Heart right ventricle (tissue), 16 donors: ENCODE measurements around the gene HELZ. TPM values are rescaled to one million over a fixed set of nuclear protein-coding genes. Genes with fewer than 3 reads are reported as not detected.

ENCODE experiments used
- ATAC-seq, 8 donors: fragments of 200-7000 bp; cut with Tn5 transposase; one replicate each; pipeline ENCODE4 v1.9.1; 2020; ENCODE audit warnings: mild to moderate bottlenecking in 8 of 8, moderate library complexity in 8 of 8, moderate number of reproducible peaks in 1 of 8
- DNase-seq, 2 donors: peaks; one replicate each; pipeline ENCODE4 v3.0.0-alpha.2; 2020
- H3K27ac ChIP-seq, 10 donors: fragments of 200-600 bp; sonication (generic) in 2 of 10; one replicate each; pipeline versions ENCODE4 v1.5.0 to v1.8.0; 2020 to 2022; ENCODE audit warnings: mild to moderate bottlenecking in 3 of 10
- H3K27me3 ChIP-seq, 7 donors: fragments of 200-600 bp; one replicate each; pipeline ENCODE4 v1.8.0; 2021 to 2022; ENCODE audit warnings: mild to moderate bottlenecking in 2 of 7
- H3K36me3 ChIP-seq, 9 donors: fragments of 200-600 bp; sonication (generic) in 1 of 9; one replicate each; pipeline versions ENCODE4 v1.5.0 to v1.8.0; 2020 to 2022; ENCODE audit warnings: mild to moderate bottlenecking in 2 of 9
- H3K4me1 ChIP-seq, 9 donors: fragments of 200-600 bp; sonication (generic) in 1 of 9; one replicate each; pipeline versions ENCODE4 v1.5.0 to v1.8.0; 2020 to 2022; ENCODE audit warnings: mild to moderate bottlenecking in 4 of 9
- H3K4me3 ChIP-seq, 10 donors: fragments of 200-600 bp; sonication (generic) in 2 of 10; one replicate each; pipeline versions ENCODE4 v1.5.0 to v1.8.0; 2020 to 2022; ENCODE audit warnings: mild to moderate bottlenecking in 7 of 10, moderate library complexity in 2 of 10
- H3K9me3 ChIP-seq, 11 donors: fragments of 200-600 bp in 10 of 11; sonication (generic) in 2 of 11; one replicate each; pipeline versions ENCODE4 v1.5.0 to v1.8.0; 2013 to 2022; ENCODE audit warnings: mild to moderate bottlenecking in 2 of 11, control low read depth in 1 of 11, moderate library complexity in 1 of 11
- CTCF ChIP-seq, 9 donors: fragments of 200-600 bp; sonication (generic) in 2 of 9; IDR thresholded peaks; one replicate each; pipeline versions ENCODE4 v1.5.0 to v1.8.0; 2021 to 2022; ENCODE audit warnings: antibody characterized with exemption in 9 of 9, mild to moderate bottlenecking in 5 of 9, moderate library complexity in 1 of 9
- WGBS, 2 donors: extraction: QIAGEN DNeasy Blood & Tissue Kit; methylation state at CpG; one replicate each; pipeline ENCODE4 v1.1.7; 2013; ENCODE audit warnings: inconsistent platforms in 1 of 2; 5-methylcytosine and 5-hydroxymethylcytosine counted together
- intact Hi-C, 10 donors: fragments of 100-400 bp; cut with DNase I; formaldehyde crosslinking; loops; one replicate each; pipeline versions ENCODE4 v1.11.1 to v1.14.2; 2022
- polyA plus RNA-seq, 2 donors: library from polyadenylated mRNA; stranded (reverse); fragments of 200-250 nt; gene quantifications; one replicate each; pipeline ENCODE4 v1.2.3, GENCODE V29; 2013
- total RNA-seq, 10 donors: library from RNA; stranded (reverse); fragmentation: NEBNext Ultra II Directional in 3 of 10; extraction: Animal tissue kit (Norgen Biotek cat#: 25700) in 3 of 10; gene quantifications; one replicate each; pipeline versions ENCODE4 v1.2.1 to v1.2.4, GENCODE V29; 2021 to 2023
- donor health status: Arrhythmogenic right ventricular cardiomyopathy.
- donor health status: ischemic (EF 13 %, LVEDD 7.1; RV severe dilation, severe dysfunction).
- donor health status: healthy with polysubstance abuse.
- donor health status: DM: no; HTN: yes; CAD: no.
- donor health status: DM: no; HTN: no; CAD: no.
- donor health status: ischemic (EF 25% LVEDD 6.9; RV normal size, moderate dysfunction).
- donor health status: ischemic (EF 25% LVEDD 5.7; RV mildly dilated, moderate dysfunction).
- donor health status: healthy.
- donor health status: DM: yes; HTN: yes; CAD: no.
- donor health status: Ischemic cardiomyopathy.
- donor health status: ischemic (EF 35%, LVEDD 5.7; RV mildly dilated, moderate dysfunction).
- donor health status: nonischemic (EF 11% LVEDD 7.7; RV severe dilation, severe dysfunction).
- donor health status: DM: yes; HTN: yes; CAD: no.
- donor health status: PGD.
- donor health status: ischemic (EF 29% LVEDD 5.4; RV normal size, mild dysfunction).
- donor health status: nonischemic (EF 23%, LVEDD 6.1; RV moderate dilation, normal function).

Gene HELZ
- total and polyA plus RNA-seq, 12 donors: 2.4 to 50.3 (median 40.6) TPM

DNA sequence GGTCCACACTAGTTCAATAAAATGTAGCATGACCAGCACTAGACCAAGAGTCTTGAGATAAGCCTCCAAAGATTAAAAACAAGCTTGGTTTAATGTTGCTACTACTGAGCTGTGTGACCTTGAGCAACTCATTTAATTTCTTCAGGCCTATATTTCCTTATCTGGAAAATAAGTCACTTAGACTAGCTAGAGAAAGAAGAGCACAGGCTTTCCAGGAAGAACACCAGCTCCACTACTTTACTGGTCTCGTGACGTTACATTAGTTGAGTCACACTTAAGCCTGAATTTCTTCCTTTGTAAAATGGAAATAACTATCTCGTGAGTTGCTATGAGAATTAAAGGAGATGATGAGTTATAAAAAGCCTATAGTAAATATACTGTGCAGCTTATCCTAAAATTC, 5.4 kb downstream of the HELZ start:
- peaks cover 0 to 75% (median 38%) of the 10 kb centered on the region in 9 donors for H3K36me3 ChIP-seq
- DNase-seq: no peak
- WGBS, 2 donors: 61 to 73% methylated on average over 3 of the region's 3 CpGs
- H3K27ac ChIP-seq: peak overlapping the region in 2 of 10 donors; percentile 1 to 15
- ATAC-seq: peak in 1 of 8 donors; percentile 52
- no peak overlapping the region for H3K4me3 ChIP-seq
- no peak for TF ChIP-seq CTCF (IDR thresholded peaks at IDR 0.05)
- H3K27me3 ChIP-seq: no peaks in the 10 kb centered on the region
- H3K4me1 ChIP-seq: peaks cover 5 to 58% (median 54%) of the 10 kb centered on the region in 9 donors
- intact Hi-C loops: no loop called here
- no peaks in the 10 kb centered on the region for H3K9me3 ChIP-seq

GRCh38 chr17:67238991-67239390, 6.0 kb downstream of the HELZ start:
- no peak overlapping the region for H3K4me3 ChIP-seq
- peaks cover 0 to 81% (median 38%) of the 10 kb centered on the region in 9 donors for H3K36me3 ChIP-seq
- DNase-seq: no peak
- no peak for TF ChIP-seq CTCF (IDR thresholded peaks at IDR 0.05)
- no peaks in the 10 kb centered on the region for H3K9me3 ChIP-seq
- WGBS, 2 donors: 64 to 78% methylated on average over 5 of the region's 5 CpGs
- ATAC-seq: no peak
- no peak overlapping the region for H3K27ac ChIP-seq
- intact Hi-C loops: no loop called here
- H3K4me1 ChIP-seq: peaks cover 3 to 53% (median 50%) of the 10 kb centered on the region in 9 donors
- no peaks in the 10 kb centered on the region for H3K27me3 ChIP-seq

DNA sequence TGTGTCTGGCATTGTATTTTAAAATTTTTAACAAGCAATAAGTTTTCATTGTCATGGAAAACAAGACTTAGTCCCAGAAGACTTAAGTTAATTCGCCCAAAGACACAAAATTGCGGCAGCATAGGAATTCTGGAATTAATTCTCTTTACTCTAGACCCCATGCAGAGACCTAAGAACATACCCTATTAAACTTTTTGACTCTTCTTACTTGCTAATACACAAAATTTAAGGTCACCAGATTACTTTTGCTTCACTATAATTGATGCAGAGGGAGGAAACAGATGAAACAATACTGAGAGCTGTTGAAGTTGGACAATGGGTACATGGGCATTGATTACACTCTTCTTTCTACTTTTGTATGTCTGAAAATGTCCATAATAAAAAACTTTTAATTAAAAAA, 12.6 kb downstream of the HELZ start:
- no peaks in the 10 kb centered on the region for H3K9me3 ChIP-seq
- DNase-seq (no peak), ATAC-seq (no peak)
- H3K27ac ChIP-seq: no peak overlapping the region
- 98% methylated on average over 2 of the region's 2 CpGs for WGBS, 2 donors
- H3K4me1 ChIP-seq: peaks cover 0 to 13% (median 5%) of the 10 kb centered on the region in 9 donors
- no peaks in the 10 kb centered on the region for H3K27me3 ChIP-seq
- peaks cover 0 to 82% (median 24%) of the 10 kb centered on the region in 9 donors for H3K36me3 ChIP-seq
- H3K4me3 ChIP-seq: no peak overlapping the region
- intact Hi-C loops: no loop called here
- TF ChIP-seq CTCF (IDR thresholded peaks at IDR 0.05): no peak

DNA sequence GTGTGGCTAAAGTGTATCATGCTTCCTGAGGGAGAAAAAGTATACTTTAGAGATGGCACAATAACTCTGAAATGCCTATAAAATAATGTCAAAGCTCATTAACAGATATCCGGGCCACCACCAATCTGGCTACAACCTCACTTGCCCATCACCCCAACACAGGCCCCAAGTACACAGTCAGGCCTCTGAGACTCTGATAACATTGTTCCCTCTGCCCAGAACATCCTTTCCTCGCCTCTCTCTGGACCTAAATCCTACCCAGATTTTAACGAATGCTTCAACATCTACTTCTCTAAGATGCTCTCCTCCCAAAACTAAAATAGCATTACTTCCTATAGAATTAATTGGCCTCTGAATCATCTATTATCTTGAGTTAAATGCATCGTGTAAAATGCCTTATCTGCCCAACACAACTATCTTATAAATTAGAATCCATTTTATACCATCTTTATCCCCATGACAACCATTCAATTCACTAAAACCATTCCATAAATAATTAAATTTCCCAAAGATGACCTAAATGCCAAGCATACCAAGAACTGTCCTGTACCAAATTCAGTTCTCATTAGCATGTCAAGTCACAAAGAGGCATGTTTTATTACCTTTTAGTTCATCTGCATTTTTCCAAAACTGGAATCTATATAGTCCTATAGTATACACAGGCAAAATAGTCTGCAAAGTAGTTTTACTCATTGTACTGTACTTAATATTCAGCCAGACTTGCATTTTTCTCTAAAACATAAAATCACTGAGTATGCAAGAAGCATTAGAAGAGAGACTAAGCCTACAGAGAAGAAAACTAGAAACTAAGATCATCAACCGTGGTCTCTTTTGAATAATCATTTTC, 15.7 kb downstream of the HELZ start:
- Histone ChIP-seq H3K4me1 (peaks cover 0 to 16% (median 6%) of the 10 kb centered on the region in 9 donors), H3K27ac (no peak overlapping the region), H3K27me3 (no peaks in the 10 kb centered on the region), H3K9me3 (no peaks in the 10 kb centered on the region), H3K4me3 (no peak overlapping the region), H3K36me3 (peaks cover 0 to 63% (median 0%) of the 10 kb centered on the region in 9 donors)
- DNase-seq (no peak), ATAC-seq (peak in 1 of 8 donors; percentile 51)
- WGBS, 2 donors: 65% methylated on average over 5 of the region's 5 CpGs
- intact Hi-C loops: loop anchor here in 2 of 10 donors (10.0 kb wide), 1 partner anchor 55 kb away; no protein-coding TSS in a partner anchor
- no peak for TF ChIP-seq CTCF (IDR thresholded peaks at IDR 0.05)
